GM23248 (cell line): ENCODE data around the gene PTTG1. TPM values are rescaled to one million over a fixed set of nuclear protein-coding genes. Genes with fewer than 3 reads are reported as not detected.

ENCODE experiments used
- DNase-seq: peaks from one replicate; pipeline ENCODE4 v3.0.0-alpha.2; 2015
- H2AFZ ChIP-seq: fragments of 200-600 bp; sonication (generic); 2 replicates; pipeline ENCODE4 v1.6.1; 2016; ENCODE audit warnings: antibody characterized with exemption
- H3F3A ChIP-seq: fragments of 200-600 bp; sonication (generic); 2 replicates; pipeline ENCODE4 v1.6.1; 2016; ENCODE audit warnings: mild to moderate bottlenecking, antibody characterized with exemption, mixed run types; ENCODE audit not compliant: insufficient read depth
- H3K27ac ChIP-seq: fragments of 200-600 bp; sonication (generic); 2 replicates; pipeline ENCODE4 v1.5.1; 2016; ENCODE audit warnings: mild to moderate bottlenecking
- H3K27me3 ChIP-seq: fragments of 200-600 bp; sonication (generic); replicated peaks from 2 replicates; pipeline ENCODE4 v1.6.1; 2016; ENCODE audit warnings: mild to moderate bottlenecking; ENCODE audit not compliant: insufficient read depth
- H3K36me3 ChIP-seq: fragments of 200-600 bp; sonication (generic); 2 replicates; pipeline ENCODE4 v1.6.1; 2016; ENCODE audit warnings: low read depth, mild to moderate bottlenecking
- H3K4me1 ChIP-seq: fragments of 200-600 bp; sonication (generic); 2 replicates; pipeline ENCODE4 v1.6.1; 2016; ENCODE audit warnings: mild to moderate bottlenecking; ENCODE audit not compliant: insufficient read depth
- H3K4me2 ChIP-seq: fragments of 200-600 bp; sonication (generic); one replicate; pipeline ENCODE4 v1.6.1; 2016; ENCODE audit warnings: mild to moderate bottlenecking; ENCODE audit not compliant: unreplicated experiment
- H3K4me3 ChIP-seq: fragments of 200-600 bp; sonication (generic); 2 replicates; pipeline ENCODE4 v1.5.1; 2016; ENCODE audit warnings: mild to moderate bottlenecking
- H3K79me2 ChIP-seq: fragments of 200-600 bp; sonication (generic); 2 replicates; pipeline ENCODE4 v1.6.1; 2016; ENCODE audit warnings: mild to moderate bottlenecking; ENCODE audit not compliant: insufficient read depth
- H3K9ac ChIP-seq: fragments of 200-600 bp; sonication (generic); 2 replicates; pipeline ENCODE4 v1.6.1; 2016; ENCODE audit warnings: mild to moderate bottlenecking
- H3K9me2 ChIP-seq: fragments of 200-600 bp; sonication (generic); 2 replicates; pipeline ENCODE4 v1.6.1; 2016; ENCODE audit warnings: mixed run types, mild to moderate bottlenecking, moderate library complexity; ENCODE audit not compliant: insufficient read depth
- H3K9me3 ChIP-seq: fragments of 200-600 bp; sonication (generic); one replicate; pipeline ENCODE4 v1.6.1; 2017; ENCODE audit warnings: low read depth
- H4K20me1 ChIP-seq: fragments of 200-600 bp; sonication (generic); 2 replicates; pipeline ENCODE4 v1.6.0; 2016; ENCODE audit not compliant: insufficient read depth
- EZH2 ChIP-seq: fragments of 200-600 bp; sonication (generic); IDR thresholded peaks from 2 replicates; pipeline ENCODE4 v1.6.1; 2018; ENCODE audit warnings: antibody characterized with exemption, mild to moderate bottlenecking; ENCODE audit not compliant: insufficient read depth, poor library complexity, severe bottlenecking
- EZH2phosphoT487 ChIP-seq: fragments of 200-600 bp; sonication (generic); IDR thresholded peaks from 2 replicates; pipeline ENCODE4 v1.6.1; 2018; ENCODE audit warnings: antibody characterized with exemption, moderate library complexity, mild to moderate bottlenecking, low read depth; ENCODE audit not compliant: insufficient read depth
- WGBS, 2 experiments: methylation state at CpG; one replicate each; pipeline ENCODE4 v1.1.6; 2015 to 2017; ENCODE audit warnings: low lambda C conversion rate in 2 of 2, low coverage in 1 of 2; ENCODE audit errors: missing lambda C conversion rate in 2 of 2; 5-methylcytosine and 5-hydroxymethylcytosine counted together
- in situ Hi-C: fragments of 300-500 bp; cut with MboI; formaldehyde crosslinking; loops from 2 replicates; pipeline ENCODE4 v1.15.0; 2020
- polyA plus RNA-seq: library from polyadenylated mRNA; unstranded; fragments of >200 nt; fragmentation: Nextera tagmentation; extraction: Ambion mirVana; gene quantifications from 2 replicates; pipeline ENCODE4 v1.2.1, GENCODE V29; 2016
- total RNA-seq: library from RNA; depleted of rRNA; stranded (reverse); fragments of >200 nt; shearing (Covaris generic); gene quantifications from 2 replicates; pipeline ENCODE4 v1.2.3, GENCODE V29; 2014

The PTTG1 gene
- total and polyA plus RNA-seq, 2 experiments from 2014 or later = 49.0 to 96.0 TPM

DNA sequence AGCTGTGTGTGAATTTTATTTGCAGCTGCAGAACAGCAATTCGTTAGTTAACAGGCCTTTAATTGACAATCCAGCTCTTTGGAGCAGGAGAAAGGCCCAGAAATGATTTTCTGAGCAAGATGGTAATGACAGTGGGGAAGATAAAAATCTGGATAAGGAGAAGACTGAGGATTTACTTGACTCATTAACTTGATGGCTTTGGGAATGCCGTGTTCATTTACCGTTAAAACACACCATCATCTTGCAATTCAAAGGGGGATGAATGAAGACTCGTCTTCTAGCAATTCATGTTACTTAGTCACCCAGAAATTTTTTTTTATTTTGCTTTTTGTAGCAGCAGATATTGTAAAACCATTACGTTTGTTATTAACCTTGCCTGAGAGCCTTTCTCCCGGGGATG, 52.0 kb downstream of the PTTG1 start:
- no peak for TF ChIP-seq EZH2phosphoT487
- TF ChIP-seq EZH2 = no peak
- H3K27ac ChIP-seq = no peak overlapping the region
- in situ Hi-C loops = no loop called here
- no peaks in the 10 kb centered on the region for H3K9me3 ChIP-seq
- no peak overlapping the region for H3K4me2 ChIP-seq
- 93 to 98% methylated on average over 6 of the region's 6 CpGs for WGBS, 2 experiments
- no peak for DNase-seq
- H3K4me1 ChIP-seq = 0 out of 2 replicates have a peak, but pooled peaks cover 4% of the 10 kb centered on the region
- H3K9me2 ChIP-seq = no peaks in the 10 kb centered on the region
- H4K20me1 ChIP-seq = no peaks in the 10 kb centered on the region
- H3K4me3 ChIP-seq = no peak overlapping the region
- H2AFZ ChIP-seq = no peak overlapping the region
- no peaks in the 10 kb centered on the region for H3K27me3 ChIP-seq
- H3K9ac ChIP-seq = no peak overlapping the region
- H3F3A ChIP-seq = peaks cover 1% of the 10 kb centered on the region; the same call in 1 of the 2 replicates
- no peaks in the 10 kb centered on the region for H3K79me2 ChIP-seq
- H3K36me3 ChIP-seq = no peaks in the 10 kb centered on the region

GRCh38 chr5:160474084-160474483, 52.4 kb downstream of the PTTG1 start:
- WGBS, 2 experiments = 100% methylated on average over 1 of the region's 1 CpG
- no peaks in the 10 kb centered on the region for H3K27me3 ChIP-seq
- no peak overlapping the region for H2AFZ ChIP-seq
- DNase-seq = no peak
- H3K9me2 ChIP-seq = no peaks in the 10 kb centered on the region
- no peak overlapping the region for H3K4me3 ChIP-seq
- no peaks in the 10 kb centered on the region for H4K20me1 ChIP-seq
- H3K79me2 ChIP-seq = no peaks in the 10 kb centered on the region
- H3F3A ChIP-seq = no peaks in the 10 kb centered on the region
- H3K4me1 ChIP-seq = peaks cover 5% of the 10 kb centered on the region; the same call in 1 of the 2 replicates
- no peak for TF ChIP-seq EZH2
- no peak for TF ChIP-seq EZH2phosphoT487
- in situ Hi-C loops = no loop called here
- H3K36me3 ChIP-seq = no peaks in the 10 kb centered on the region
- no peaks in the 10 kb centered on the region for H3K9me3 ChIP-seq
- H3K9ac ChIP-seq = no peak overlapping the region
- H3K27ac ChIP-seq = no peak overlapping the region
- H3K4me2 ChIP-seq = no peak overlapping the region

DNA sequence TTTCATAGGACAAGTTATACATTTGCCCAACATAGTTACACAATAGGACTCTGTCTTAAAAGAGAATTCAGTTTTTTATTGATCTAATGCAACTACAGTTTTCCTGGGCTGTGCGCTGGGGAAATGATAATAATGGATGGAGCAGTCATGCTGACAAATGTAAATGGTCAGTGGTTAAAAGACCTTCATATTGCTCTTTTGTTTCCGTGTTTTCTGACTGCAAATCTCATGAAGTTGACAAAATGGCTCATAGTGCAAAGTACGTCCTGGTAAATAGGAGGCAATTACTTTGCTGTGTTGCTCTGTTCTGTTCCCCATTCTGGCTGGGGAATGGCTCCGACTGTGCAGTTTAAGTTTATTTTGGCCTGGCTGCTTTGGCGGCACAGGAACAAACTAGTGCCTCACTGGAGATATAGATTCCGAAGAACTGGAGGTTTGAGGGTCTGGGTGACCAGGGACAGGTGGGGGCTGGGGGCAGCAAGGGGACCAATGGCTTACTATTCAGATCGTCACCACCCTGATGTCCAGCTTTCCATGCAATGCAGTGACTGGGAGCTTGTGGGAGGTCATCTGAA, 54.3 kb downstream of the PTTG1 start:
- Histone ChIP-seq H3K9me3 (no peaks in the 10 kb centered on the region), H3K9me2 (no peaks in the 10 kb centered on the region), H2AFZ (no peak overlapping the region), H3K36me3 (no peaks in the 10 kb centered on the region), H3K9ac (no peak overlapping the region), H4K20me1 (no peaks in the 10 kb centered on the region), H3K4me2 (no peak overlapping the region), H3K79me2 (no peaks in the 10 kb centered on the region), H3K4me3 (no peak overlapping the region), H3K27ac (no peak overlapping the region), H3K4me1 (peaks cover 23% of the 10 kb centered on the region), H3K27me3 (no peaks in the 10 kb centered on the region), H3F3A (peaks cover 10% of the 10 kb centered on the region; the same call in 1 of the 2 replicates)
- in situ Hi-C loops = no loop called here
- TF ChIP-seq EZH2phosphoT487 = no peak
- TF ChIP-seq EZH2 = no peak
- WGBS, 2 experiments = 87 to 92% methylated on average over 7 of the region's 7 CpGs
- no peak for DNase-seq

GRCh38 chr5:160477266-160477970, 55.8 kb downstream of the PTTG1 start:
- in situ Hi-C loops = no loop called here
- Histone ChIP-seq H3K9me3 (no peaks in the 10 kb centered on the region), H3K79me2 (no peaks in the 10 kb centered on the region)

More at GRCh38 chr5:160477266-160477970, 55.8 kb downstream of the PTTG1 start:
- whole genome bisulfite sequencing, 2 experiments = 88 to 90% methylated on average over 6 of the region's 6 CpGs
- DNase-seq = no peak
- H3K27me3 ChIP-seq = no peaks in the 10 kb centered on the region
- no peak overlapping the region for H3K4me3 ChIP-seq
- H3K36me3 ChIP-seq = no peaks in the 10 kb centered on the region
- H3F3A ChIP-seq = peaks cover 10% of the 10 kb centered on the region; the same call in 1 of the 2 replicates
- TF ChIP-seq EZH2 (no peak), EZH2phosphoT487 (no peak)
- H3K4me2 ChIP-seq = no peak overlapping the region
- no peak overlapping the region for H2AFZ ChIP-seq
- no peaks in the 10 kb centered on the region for H3K9me2 ChIP-seq
- no peak overlapping the region for H3K9ac ChIP-seq
- H3K4me1 ChIP-seq = peaks cover 21% of the 10 kb centered on the region
- no peaks in the 10 kb centered on the region for H4K20me1 ChIP-seq
- H3K27ac ChIP-seq = no peak overlapping the region
